Measurements from ENCODE around the gene CA10. TPM values are rescaled to one million over a fixed set of nuclear protein-coding genes. Genes with fewer than 3 reads are reported as not detected.

Gene CA10
- polyA plus RNA-seq, 4 donors = 8.4 to 17.2 (median 10.2) TPM

GRCh38 chr17:52147872-52148271, 10.6 kb downstream of the CA10 start:
- DNase-seq (ENCODE audit: low read depth in 4 of 4, low spot score in 2 of 4) = no peak

DNA sequence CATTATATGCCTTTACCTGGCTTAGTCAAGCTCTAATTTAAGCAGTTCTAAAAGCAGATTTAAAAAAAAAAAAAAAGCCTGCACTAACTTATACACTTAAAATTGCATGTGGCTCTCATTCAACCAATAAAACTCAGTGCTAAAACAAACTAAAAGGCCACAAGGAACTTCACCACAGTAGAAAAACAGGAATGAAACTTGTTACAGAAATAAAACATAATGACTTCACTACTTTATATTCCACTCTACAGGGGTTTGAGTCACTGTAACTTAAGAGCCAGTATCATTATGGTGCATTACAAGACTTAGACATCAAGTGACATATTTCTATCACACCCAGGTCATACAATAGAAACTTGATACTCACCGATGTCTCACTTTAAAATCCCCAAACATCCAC, 11.1 kb downstream of the CA10 start:
- no peak for DNase-seq (ENCODE audit: low read depth in 4 of 4, low spot score in 2 of 4)

DNA sequence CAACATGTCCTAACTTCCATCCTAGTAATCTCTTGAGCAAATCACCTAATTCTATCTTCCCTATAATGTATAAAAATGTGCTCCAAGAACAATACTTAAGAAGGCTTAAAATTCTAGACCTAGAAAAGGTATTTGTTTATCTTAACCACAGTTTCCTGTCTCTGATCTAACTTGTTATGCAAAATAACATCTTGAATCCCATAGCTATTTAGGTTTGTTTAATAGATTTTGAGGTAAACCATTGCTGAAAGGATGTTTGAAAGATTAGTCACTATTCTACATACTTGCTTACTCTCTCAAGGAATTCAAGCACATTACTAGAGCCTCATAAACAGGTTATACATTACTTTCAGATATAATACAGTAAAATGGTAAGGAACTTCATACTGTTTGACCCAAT, 13.0 kb downstream of the CA10 start:
- DNase-seq (ENCODE audit: low read depth in 4 of 4, low spot score in 2 of 4) = no peak

GRCh38 chr17:52143542-52143941, 15.0 kb downstream of the CA10 start:
- DNase-seq (ENCODE audit: low read depth in 4 of 4, low spot score in 2 of 4) = no peak

GRCh38 chr17:52140601-52141000, 17.9 kb downstream of the CA10 start:
- DNase-seq (ENCODE audit: low read depth in 4 of 4, low spot score in 2 of 4) = no peak

- DNase-seq (ENCODE audit: low read depth in 4 of 4, low spot score in 2 of 4) = no peak
Measured at GRCh38 chr17:52138752-52139151, 19.8 kb downstream of the CA10 start.

GRCh38 chr17:52138350-52138749, 20.2 kb downstream of the CA10 start:
- no peak for DNase-seq (ENCODE audit: low read depth in 4 of 4, low spot score in 2 of 4)

- DNase-seq (ENCODE audit: low read depth in 4 of 4, low spot score in 2 of 4) = no peak
Measured at GRCh38 chr17:52136166-52136565, 22.3 kb downstream of the CA10 start.

- no peak for DNase-seq (ENCODE audit: low read depth in 4 of 4, low spot score in 2 of 4)
Measured at GRCh38 chr17:52134641-52135040, 23.9 kb downstream of the CA10 start.

DNA sequence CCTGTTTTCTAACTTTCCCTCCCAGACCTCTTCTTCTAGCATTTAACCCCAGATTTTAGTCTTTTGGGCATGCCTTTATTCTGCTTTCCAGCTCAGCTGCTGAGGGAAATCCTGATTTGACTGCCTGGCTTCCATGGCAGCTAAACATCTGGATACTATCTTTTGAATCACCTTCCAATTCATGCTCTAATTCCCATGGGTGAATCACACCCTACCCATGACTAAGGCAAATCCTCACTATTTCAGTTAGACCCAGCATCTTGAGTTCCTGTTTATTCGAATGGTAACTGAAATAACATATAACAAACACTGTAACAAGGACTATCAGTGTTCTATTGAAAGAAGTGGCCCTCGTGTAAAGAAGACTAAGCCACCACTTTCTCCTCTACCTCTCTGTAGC, 29.8 kb downstream of the CA10 start:
- DNase-seq (ENCODE audit: low read depth in 4 of 4, low spot score in 2 of 4) = no peak

GRCh38 chr17:52124993-52125392, 33.5 kb downstream of the CA10 start:
- DNase-seq (ENCODE audit: low read depth in 4 of 4, low spot score in 2 of 4) = no peak

DNA sequence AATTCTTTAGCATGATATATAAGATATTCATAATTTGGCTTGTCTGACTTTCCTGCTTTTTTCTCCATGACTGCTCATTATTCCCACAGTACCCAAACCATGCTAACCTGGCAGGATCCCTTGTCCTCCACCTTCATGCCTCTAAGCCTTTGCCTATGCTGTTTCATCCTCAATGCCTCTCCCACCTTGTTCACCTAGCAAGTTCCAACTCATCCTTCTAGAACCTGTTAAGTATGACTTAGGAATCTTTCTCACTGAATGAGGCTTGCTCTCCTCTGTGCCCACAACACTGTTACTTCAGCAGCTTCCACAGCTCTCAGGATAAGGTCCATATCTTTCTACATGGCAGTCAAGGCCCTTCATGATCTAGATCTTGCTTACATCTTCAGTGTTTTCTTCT, 34.0 kb downstream of the CA10 start:
- no peak for DNase-seq (ENCODE audit: low read depth in 4 of 4, low spot score in 2 of 4)

- DNase-seq (ENCODE audit: low read depth in 4 of 4, low spot score in 2 of 4) = no peak
Measured at GRCh38 chr17:52120465-52120864, 38.0 kb downstream of the CA10 start.

GRCh38 chr17:52110923-52111581, 47.5 kb downstream of the CA10 start:
- no peak for DNase-seq (ENCODE audit: low read depth in 4 of 4, low spot score in 2 of 4)

DNA sequence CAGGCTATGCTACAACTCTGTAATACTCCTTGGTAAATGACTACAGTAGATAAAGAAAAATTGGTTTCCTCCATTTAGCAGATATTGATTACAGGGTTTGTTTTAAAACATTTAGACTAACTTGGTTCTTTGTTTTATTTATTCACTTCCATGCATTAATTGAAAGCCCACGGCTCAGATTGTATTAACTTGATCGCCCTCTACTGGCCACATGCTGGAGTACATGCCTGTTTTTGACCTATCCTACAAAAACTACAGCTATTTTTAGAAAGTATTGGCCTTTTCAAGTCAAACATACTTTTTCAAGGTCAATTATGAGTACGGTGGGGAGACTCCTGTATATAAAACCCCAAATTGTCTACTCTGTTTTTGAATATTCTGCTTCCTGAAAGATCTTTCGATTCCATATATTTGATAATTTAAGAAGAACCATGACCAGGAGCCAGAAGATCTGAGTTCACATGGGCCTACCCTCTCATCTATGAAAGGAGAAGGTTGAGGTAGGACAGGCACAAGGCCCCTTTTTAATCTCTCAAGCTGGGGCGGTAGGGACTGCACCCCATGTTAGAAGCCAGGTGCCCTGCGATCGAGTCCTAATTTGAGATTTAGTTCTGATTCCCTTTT, 51.8 kb downstream of the CA10 start:
- DNase-seq (ENCODE audit: low read depth in 4 of 4, low spot score in 2 of 4) = peak in 3 of 4 donors; percentile 21 to 44 (median 36)

DNA sequence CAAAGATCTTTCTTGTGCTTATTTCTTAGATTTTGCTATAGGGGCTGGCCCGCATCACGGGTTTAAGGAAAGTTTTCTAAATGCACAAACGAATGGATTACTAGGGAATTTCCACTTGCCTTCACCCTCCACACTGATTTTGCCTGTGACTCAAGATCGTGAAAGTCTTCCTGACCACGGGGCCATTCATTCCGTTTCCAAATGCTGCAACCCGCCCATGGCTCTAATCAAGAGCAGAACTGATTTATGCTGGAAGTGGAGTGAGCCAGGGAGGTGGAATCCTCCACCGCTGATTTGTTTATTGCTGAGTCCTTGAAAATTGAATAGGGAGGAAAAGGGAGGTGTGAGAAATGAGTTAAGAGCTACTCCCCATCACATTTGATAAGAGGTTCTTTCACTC, 52.4 kb downstream of the CA10 start:
- no peak for DNase-seq (ENCODE audit: low read depth in 4 of 4, low spot score in 2 of 4)

- no peak for DNase-seq (ENCODE audit: low read depth in 4 of 4, low spot score in 2 of 4)
Measured at GRCh38 chr17:52105591-52105990, 52.9 kb downstream of the CA10 start.

DNA sequence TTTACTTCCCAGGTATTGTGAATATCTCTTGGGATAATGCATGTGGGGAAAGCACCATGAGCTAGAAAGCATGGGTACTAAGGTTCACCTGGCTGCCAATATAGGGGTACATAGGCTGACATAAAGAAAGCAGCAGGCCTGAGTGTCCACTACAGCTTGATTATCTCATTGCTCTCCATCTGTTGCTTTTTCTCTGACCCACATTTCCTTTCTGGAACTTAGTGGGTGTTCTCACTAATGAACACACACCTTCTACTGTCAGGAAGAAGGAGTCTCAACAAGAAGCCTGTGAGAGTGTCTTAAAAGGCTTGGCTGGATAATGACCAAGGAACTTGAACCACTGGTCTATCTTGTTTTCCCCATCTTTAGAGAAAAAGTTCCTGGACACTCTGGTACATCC, 62.5 kb downstream of the CA10 start:
- DNase-seq (ENCODE audit: low read depth in 4 of 4, low spot score in 2 of 4) = no peak

- no peak for DNase-seq (ENCODE audit: low read depth in 4 of 4, low spot score in 2 of 4)
Measured at GRCh38 chr17:52084176-52084575, 74.3 kb downstream of the CA10 start.

GRCh38 chr17:52079496-52079895, 79.0 kb downstream of the CA10 start:
- no peak for DNase-seq (ENCODE audit: low read depth in 4 of 4, low spot score in 2 of 4)

GRCh38 chr17:52071712-52072111, 86.8 kb downstream of the CA10 start:
- no peak for DNase-seq (ENCODE audit: low read depth in 4 of 4, low spot score in 2 of 4)

DNA sequence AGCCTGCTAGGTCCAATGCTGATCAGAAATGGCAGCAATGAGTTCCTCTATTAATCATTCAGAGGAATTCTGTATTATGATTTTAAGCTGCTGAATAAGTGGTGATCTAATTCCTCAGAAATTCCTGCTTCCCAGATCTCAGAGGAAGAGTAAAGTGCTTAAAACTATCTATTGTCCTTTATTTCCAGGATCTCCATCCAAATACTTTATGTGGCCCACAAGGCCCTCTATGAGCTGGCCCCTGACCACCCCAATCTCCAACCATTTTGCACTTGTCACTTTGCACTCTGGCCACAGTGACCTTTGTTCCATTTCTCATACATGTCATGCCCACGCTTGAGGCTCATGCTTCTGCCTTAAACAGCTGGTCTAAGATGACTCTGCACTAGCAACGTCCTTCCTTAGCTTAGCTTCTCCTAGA, 93.7 kb downstream of the CA10 start:
- DNase-seq (ENCODE audit: low read depth in 4 of 4, low spot score in 2 of 4) = no peak

DNA sequence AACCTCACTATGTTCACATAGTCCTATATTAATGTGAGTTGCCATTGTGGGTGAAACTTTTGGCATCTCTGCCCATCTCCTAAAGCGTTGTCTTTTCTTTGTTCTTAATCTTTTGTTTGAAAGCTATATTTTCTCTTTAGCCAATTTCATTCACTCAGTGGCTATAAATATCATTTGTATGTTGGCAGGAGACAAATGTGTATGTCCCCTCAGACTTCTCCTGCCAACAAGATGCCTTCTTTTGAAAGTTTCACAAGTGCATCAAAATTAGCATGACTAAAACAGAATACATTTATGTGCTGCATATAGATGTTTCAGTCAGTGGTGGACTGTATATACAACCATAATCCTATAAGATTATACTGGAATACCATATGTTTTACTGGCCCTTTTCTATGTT, 109.0 kb downstream of the CA10 start:
- DNase-seq (ENCODE audit: low read depth in 4 of 4, low spot score in 2 of 4) = no peak

Data from left renal cortex interstitium (tissue), 4 donors.